PFSK-1 (cell line): ENCODE data around the gene TBC1D2.

ENCODE experiments used
- SIN3A ChIP-seq: IDR thresholded peaks from 2 replicates; pipeline ENCODE4 v1.6.1; 2012; ENCODE audit warnings: mild to moderate bottlenecking, low read length, moderate library complexity, borderline replicate concordance; ENCODE audit not compliant: insufficient read depth
- TAF1 ChIP-seq: IDR thresholded peaks from 2 replicates; pipeline ENCODE4 v1.6.1; 2012; ENCODE audit warnings: low read length, control low read depth, borderline replicate concordance; ENCODE audit not compliant: insufficient read depth

GRCh38 chr9:98230304-98230703 lies 25.1 kb downstream of the TBC1D2 start:
- no peak for TF ChIP-seq TAF1
- TF ChIP-seq SIN3A: no peak
